NCI-H1417 (cell line): Measurements from ENCODE around the gene ROBO1.
A peak's percentile ranks its signal among the peaks of the same experiment; 100 is the strongest.

Experiments used
- DNase-seq, 3 experiments: peaks; one replicate each; lab custom pipeline; 2025; lab: John Stamatoyannopoulos, UW

ROBO1 gene

DNA sequence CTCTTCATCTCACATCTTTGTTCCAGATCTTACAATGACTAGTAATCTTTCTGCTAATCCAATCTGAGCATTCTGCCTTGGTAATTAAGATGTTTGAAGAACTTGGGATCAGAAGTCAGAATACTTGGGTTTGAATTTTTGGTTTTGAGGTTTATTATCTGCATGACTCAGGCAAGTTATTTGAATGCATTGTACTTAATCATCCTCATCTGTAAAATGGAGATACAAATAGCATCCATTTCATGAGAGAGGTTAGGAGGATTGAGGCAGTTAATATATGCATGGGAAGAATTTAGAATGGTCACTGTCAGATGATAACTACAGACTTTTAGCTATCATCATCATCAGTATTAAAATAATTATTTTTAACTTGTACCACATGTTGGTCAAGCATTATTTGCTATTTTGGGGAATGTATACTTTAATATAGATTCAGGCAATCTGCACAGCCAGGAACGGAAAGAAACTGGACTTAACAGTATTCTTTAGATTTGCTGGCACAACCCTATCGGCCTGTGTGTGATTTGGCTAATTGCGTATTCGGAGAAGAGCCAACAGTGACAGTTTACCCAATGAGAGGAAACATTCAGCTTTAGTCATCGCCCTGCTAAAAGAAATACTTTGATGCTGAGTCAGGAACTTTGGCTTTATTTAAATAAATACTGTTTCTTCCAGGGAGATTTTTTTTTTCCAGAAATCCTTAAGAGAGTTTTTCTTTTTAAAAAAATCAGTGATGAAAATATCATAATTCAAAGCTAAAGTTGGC, 600.0 kb downstream of the ROBO1 start:
- no peak for DNase-seq

DNA sequence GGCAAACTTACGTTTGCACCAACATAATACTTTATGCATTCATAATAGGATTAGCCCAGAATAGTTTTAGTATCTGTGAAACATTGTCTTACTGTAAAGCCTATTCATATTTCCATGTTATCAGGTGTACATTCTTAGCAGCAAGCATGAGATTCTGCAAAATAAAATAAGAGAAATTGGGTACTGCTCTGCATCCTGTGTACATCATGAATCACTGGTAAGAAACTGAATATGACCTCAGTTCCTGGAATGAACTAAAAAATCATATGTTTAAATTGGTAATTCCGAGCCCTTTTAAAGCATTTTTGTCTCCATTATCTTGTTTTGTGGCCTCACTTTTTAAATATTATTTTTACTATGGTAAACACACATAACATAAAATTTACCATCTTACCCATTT, 605.1 kb downstream of the ROBO1 start:
- DNase-seq: no peak

DNA sequence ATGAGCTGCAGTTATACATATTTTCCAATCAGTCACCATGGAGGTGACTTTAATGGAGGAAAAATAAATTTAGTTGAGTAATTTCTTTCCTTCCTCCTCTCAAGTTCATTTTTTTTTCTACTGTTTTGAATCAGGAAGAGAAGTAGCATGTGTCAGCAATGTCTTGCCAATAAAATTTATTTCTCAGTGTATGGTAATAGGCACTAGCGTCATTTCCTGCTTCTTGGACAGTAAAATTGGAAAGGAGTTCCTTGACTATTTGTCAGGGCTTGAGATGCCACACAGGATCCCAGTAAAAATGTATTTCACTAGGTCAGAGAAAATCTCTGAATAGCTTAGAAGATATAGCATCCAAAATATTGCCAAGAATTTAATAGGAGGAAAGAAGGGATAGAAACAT, 605.9 kb downstream of the ROBO1 start:
- DNase-seq: no peak

DNA sequence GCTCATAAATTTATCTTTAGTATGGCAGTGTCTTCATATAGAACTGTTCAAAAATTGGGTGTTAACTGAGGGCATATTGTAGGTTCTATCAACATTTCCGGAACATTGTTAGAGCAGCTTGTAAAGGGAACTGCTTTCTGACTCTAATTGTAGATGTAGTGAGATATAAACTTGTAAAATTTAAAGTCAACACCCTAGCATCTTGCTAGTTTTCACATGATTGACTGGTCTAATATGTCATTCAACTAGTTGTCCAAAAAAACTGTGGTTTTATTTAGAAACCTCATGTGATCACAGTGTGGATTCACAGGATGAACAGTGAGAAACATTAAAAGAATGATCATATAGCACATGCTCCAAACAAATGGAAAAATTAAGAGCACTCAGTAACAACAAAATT, 607.4 kb downstream of the ROBO1 start:
- no peak for DNase-seq

DNA sequence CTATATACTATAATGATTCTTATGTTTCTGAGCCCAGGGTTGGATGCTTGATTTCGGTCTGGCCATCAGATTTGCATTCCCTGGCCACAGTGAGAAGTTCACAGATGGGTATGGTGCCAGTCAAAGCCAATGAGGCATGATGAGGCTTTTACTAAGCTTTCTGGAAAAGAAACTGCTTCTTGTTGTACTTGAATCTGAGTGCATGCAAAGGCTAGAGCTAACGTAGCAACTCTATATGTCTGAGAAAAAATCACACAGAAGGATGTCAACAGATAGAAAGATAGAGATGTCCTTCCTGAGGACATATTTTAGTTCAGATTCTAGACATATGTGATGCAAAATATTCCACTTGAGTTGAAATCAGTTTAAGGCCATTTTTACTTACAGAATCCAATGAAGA, 608.1 kb downstream of the ROBO1 start:
- DNase-seq: no peak

DNA sequence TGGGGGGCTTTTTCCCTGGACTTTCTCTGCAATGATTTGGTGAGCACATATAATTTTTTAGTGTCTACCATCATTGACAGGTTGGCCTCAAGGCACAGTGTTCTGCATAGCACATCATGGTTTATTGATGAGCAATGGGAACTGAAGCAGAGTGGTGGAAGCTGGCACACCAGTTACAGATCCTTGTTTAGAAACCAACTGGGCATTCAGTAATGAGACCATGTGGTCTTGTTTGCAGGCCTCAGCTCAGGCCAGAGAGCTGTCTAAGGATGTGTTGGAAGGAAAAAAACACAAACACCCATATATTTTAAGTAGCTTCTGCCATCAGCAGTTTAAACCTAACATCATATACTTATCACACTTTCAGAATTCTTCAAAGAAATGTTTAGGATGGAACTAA, 610.6 kb downstream of the ROBO1 start:
- DNase-seq: no peak

DNA sequence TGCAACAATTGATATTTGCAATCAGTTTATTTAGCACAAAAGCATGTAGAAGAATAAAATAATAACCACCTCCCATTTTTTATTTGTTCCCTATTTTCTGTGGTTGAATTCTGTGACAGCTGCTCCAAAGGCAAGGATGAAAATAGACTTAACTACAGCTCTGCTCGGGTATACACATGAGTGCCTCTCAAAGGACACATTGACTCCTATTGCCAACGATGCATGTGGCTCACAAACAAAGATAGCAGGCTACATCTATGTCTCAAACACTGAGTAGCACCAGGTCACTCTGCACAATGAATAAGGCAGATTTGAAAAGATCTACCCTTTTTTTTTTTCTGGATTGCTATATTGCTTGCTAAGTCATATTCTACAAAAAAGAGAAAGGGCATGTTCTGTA, 612.9 kb downstream of the ROBO1 start:
- DNase-seq: peak in 2 of 3 experiments; percentile 4 to 81

DNA sequence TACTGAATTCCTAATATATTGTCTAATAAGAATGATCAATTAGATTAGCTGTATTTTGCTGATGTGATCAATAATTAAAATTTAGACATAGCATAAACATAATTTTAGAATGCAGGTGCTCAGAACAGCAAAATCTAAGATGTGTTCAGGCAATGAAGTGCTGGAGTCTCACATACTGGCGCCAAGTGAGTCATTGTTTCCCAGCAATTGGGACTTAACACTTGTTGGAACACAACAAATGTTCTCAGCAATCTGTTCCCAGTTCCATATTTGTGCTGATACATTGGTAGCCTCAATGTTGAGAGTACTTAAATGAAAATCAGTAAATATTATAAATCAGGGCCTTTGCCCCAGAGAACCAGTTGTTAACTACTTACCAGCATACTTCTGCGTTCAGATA, 619.0 kb downstream of the ROBO1 start:
- DNase-seq: no peak

DNA sequence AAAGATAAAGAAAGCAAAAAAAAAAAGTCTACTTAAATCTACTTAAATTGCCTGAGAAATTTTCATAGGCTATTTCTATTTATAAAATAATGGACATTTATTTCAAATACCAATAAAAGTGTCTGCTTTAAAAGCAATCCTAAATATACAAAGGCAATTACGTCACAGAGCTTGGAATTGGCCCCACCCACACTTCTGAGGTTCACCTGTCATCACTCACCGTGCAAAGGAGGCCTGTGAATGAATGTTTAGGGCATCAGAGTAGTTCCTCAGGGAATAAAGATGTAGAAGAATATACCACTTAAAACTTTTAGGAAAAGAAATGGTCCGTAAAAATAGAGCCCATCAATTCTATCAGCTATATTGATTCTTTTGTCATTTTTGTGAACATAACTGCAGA, 621.8 kb downstream of the ROBO1 start:
- DNase-seq: peak in 2 of 3 experiments; percentile 8 to 45

DNA sequence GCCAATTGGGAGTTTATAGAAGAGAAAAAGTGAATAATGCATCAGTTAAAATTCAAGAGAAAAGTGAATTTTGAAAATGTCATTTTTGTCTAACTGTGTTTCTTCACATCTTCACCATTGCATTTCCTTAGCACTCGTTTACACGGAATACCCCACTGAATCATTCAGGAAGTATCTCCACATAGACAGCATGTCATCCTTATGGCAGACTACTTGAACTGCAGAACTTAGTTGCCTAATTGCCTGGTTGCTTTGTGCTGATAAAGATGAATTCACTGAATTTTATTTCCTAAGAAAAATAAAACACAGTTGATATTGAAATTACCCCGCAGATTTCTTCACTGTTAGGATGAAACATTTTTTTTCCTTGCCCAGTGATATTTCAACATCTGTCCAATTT, 627.1 kb downstream of the ROBO1 start:
- no peak for DNase-seq

DNA sequence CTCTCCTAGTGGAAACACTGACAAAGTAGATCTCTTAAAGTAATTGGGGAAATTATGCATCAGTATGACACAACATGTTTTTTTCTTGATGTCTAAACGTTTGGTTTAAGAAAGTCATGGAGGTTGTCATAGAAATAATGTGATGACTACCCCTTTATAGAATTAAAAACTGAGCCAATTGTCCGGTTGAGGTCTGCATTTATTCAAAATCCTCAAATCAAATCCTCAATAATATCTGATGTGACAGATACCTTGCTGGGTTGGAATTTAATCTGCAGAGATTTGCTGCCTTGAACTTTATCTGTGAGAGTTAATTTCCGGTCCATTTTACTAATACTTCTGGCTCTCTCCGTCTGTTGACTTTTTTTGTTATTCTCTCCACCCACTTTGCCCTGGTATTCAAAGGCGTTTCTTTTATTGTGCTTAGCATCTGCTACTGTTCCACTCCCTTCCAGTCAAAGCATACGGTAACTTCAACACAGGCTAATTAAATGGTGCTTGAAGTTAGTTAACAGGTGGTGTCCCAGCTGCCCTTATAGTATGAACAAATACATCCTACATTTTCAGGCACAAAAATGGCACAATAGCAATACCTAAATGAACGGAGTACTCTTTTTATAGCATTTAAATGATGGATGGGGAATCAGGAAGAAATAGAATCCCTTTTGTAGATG, 628.3 kb downstream of the ROBO1 start:
- DNase-seq: peak in 2 of 3 experiments; percentile 25 to 67

DNA sequence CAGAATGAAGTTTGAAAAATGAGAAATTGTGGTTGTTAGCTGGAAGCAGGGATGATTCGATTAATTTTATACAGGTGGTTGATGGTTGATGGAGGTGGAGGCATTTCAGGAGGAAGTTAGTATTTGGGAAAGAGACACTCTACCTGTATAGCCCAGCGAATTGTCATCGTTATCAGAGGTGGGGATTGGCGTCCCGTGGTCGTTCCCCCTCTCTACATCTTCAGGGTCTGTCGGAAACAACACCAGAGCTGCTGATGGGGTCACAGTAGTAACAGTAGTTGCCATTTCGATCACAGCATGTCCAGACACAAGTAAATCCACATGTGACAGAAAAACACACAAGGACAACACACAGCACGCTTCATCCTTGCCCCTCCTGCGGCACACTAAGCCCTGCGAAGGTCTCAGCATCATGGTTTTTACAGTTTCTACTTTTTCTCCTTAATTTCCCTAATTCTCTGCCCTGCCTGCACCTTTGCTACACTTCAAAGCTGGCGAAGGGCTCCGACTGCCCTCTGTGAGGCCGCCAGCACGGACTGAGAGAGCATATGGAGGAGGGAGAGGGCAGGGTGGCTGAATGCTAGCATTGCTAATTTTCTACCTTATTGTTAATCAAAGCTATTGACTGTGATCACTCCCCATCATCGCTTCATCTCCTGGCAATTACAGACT, 642.3 kb downstream of the ROBO1 start:
- no peak for DNase-seq

DNA sequence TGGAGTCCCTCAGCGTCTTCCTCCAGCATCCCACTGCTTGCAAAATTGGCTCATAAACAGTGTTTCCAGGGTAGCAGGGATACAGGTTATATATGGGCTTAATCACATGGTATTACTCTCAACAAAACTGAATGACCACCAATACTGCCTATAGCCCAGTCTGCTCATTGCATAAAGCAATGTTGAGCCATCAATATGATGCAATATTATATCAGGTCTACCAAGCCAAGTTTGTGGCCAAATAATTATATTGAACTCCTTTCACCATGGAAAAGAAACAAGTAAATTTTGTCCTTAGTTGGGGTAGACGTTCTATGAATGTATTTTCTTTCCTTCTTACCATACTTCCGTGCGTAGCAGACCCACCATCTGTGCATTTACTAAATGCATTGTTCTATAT, 652.3 kb downstream of the ROBO1 start:
- DNase-seq: no peak

DNA sequence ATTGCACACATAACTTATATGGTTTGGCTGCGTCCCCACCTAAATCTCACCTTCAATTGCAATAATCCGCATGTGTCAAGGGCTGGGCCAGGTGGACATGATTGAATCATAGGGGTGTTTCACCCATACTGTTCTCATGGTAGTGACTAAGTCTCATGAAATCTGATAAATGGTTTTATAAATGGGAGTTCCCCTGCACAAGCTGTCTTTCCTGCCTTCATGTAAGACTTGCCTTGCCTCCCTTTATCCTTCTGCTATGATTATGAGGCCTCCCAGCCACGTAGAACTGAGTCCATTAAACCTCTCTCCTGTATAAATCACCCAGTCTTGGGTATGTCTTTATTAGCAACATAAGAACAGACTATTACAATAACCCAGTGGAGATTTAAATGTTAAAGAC, 653.9 kb downstream of the ROBO1 start:
- no peak for DNase-seq

DNA sequence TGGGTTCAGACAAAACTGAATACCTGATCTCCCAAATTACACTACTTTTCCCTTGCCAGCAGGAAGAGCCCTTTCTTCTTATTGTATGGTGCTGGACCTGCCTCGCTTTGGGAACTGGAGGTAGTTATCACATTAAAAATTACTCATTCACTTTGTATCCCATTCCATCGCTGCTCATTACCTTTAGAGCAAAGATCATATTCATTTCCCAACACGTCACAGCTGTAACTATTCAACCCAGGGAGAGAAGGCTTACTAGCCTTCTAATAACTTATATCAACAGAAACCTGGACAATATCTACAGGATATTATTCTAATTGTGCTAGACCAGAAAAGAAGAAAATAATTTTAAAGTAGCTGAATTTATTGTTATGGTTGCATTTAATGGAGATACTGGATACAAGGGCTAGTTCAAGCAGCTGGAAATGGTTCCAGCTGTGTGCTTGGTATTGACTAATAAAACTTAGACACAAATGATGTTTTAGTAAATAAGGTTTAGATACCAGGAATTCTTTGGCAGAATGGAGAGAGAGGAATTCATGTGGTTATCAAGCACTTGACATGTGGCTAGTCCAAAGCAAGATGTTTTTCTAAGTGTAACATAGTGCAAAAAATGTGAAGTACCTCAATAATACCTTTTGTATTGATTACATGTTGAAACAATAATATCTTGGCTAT, 656.3 kb downstream of the ROBO1 start:
- no peak for DNase-seq

DNA sequence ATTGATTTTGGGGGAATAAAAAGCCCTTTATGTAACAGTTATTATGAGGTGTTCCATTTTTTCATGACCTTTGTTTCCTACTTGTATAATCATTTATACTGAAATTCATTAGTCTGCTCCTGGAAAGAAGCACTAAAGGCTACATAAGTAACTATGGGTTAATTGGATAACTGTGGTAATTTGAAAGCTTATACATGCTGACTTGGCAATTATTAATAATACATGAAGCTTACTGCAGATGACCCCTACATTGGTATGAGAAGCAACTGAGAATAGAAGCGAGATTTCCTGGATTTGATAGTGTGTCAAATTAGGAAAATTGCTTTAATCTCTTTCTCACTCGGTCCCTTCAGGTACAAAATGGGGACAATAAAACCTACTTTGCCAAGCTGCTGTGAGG, 658.0 kb downstream of the ROBO1 start:
- no peak for DNase-seq

DNA sequence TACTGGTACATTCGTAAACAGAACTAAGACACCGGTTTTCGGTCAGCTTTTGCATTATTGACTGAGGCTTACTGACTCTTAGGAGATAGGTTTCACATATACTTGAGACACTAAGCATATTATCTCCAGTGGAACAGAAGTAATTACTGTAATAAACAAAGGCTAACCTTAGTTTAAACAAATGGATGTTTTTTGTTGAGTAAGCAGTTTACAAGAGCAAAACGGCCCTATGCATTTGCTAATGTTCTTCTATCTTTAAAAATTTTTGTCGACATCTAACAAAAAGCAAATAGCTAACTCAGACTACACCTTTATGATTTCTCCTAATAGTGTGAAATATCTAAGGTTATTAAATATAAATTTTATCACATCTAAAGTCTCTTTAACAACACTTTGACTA, 664.5 kb downstream of the ROBO1 start:
- no peak for DNase-seq

DNA sequence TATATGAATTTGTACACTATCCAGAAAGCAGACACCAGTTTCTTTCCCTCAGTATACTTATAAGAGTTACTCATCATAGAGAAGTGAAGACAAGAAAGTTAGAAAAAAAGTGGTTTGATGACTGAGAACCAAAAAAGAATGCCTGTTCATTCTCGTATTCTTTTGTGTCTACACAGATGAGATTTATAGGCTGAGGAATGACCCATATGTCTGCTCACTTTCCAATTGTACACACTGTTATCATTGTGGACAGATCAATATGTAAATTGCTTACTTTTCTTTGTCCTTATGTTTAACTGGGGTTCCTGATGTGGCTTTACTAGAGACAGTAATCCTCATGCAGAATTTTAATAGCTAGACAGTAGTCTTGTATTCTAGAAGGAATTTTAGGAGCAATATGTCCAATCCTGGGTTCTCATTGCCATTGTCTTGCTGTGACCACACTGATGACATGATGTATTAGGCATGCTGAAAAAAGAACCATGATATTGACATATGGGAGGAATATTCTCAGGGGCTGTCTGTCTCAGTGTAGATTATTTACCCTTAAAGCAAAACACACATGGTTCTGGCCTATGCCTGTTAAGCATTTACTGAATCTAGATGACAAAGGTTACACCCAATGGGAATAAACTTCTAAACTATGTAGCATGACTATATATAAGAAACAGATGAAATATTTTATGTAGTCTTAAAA, 669.7 kb downstream of the ROBO1 start:
- no peak for DNase-seq

DNA sequence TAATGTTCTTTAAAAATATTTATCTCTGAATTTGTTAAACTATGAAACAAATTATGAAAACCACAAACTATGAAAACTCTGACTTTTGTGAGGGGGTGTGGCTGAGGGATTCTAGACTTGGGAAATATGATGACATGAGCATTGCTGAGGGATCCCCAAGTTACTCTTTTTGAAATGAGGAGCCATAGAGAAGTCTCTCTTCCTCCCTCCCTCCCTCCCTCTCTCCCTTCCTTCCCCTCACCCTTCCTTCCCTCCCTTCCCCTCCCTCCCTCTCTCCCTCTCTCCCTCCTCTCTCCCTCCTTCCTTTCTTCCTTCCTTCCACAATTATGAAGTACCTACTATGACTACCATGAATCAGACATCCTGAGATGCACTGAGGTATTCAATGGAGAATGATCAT, 673.1 kb downstream of the ROBO1 start:
- DNase-seq: no peak

DNA sequence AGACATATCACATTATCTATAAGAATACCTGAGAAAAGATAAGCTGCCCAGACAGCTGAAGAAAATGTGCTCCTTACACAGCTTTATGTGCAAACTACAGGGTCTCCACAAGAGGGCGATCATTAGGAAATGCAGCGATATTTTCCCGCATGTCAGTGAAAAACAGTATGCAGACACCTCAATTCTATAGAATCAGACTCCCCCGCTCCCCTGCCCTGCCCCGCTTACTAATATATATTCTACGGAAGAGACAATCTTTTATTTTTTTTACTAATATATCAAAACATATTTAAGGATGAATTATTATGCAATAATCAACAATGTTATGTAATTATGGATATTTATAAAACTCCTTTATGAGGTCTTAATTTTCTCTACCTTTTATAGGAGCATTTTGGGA, 681.3 kb downstream of the ROBO1 start:
- DNase-seq: peak; percentile 27 to 75 (median 55)

DNA sequence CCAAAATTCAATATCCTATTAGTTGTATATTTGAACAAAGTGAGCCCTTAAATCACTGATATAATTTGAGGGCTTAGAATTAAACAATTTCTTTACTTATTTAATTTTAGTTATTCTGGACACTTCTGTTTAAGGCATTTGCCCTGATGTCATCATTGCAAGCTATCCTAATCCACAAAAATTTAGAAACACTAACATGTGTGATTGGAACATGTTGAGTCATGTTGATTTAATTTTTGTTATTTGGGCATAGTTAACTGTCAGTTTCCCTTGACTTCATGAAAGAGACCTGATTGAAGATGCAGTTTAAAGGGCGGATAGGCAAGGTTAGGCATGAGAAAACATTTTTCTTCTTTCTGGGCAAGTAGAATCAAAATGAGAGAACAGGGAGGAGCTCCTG, 682.6 kb downstream of the ROBO1 start:
- DNase-seq: no peak

DNA sequence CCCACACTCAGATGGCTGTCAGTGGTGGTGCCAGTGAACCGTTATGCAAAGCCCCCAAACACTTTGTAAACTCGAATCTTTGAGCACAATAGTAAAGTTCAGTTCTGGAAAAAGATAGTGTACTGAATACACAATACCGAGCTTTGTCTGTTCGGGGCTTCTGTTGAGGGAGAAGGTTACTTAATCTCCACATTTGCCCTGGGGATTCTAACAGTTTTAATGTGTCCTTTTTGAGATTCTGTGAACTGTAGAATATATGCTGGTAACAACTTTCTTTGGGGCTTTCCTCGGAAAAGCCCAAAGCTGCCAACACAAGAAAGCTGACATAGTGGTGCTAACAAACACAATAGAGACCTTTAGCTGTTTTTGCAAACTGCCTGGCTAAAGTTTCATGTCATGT, 686.5 kb downstream of the ROBO1 start:
- DNase-seq: no peak
